Measurements from ENCODE around the gene TRAPPC3. TPM values are rescaled to one million over a fixed set of nuclear protein-coding genes. Genes with fewer than 3 reads are reported as not detected.
A peak's percentile ranks its signal among the peaks of the same experiment; 100 is the strongest.

TRAPPC3 gene
- total and polyA plus RNA-seq, 9 of the 15 experiments (the other 6 are each of a cell fraction or from before 2014, with no cell fraction given): 20.6 to 141 (median 112) TPM

- TF ChIP-seq ZNF586 (CRISPR knock-in tag; conservative IDR thresholded peaks at IDR 0.05) (no peak), CHD1 (IDR thresholded peaks at IDR 0.05; ENCODE audit: low read length) (no peak), RB1 (IDR thresholded peaks at IDR 0.05; ENCODE audit: low read depth) (peak; percentile 89), HES1 (IDR thresholded peaks at IDR 0.05; ENCODE audit: low read depth) (no peak), ZNF511 (CRISPR knock-in tag; IDR thresholded peaks at IDR 0.05) (peak; percentile 25; the same call in 1 of the 2 replicates), ZNF644 (tag; IDR thresholded peaks at IDR 0.05; ENCODE audit: low read depth) (peak; percentile 86), ZMIZ1 (IDR thresholded peaks at IDR 0.05; ENCODE audit: low read depth in 2 of 2, low read length in 2 of 2) (peak in 1 of 2 experiments; percentile 51; a peak in 3 of 4 replicates), IRF9 (tag; IDR thresholded peaks at IDR 0.05) (no peak), ETV5 (CRISPR knock-in tag; IDR thresholded peaks at IDR 0.05; ENCODE audit: low read depth) (peak; percentile 53; the same call in 1 of the 2 replicates), RAD21 (CRISPR knock-in tag; conservative IDR thresholded peaks at IDR 0.05 in 1 of 2, IDR thresholded peaks at IDR 0.05 in 1 of 2) (peak; percentile 99 to 100), FOXJ2 (tag; IDR thresholded peaks at IDR 0.05) (peak; percentile 75), ZBTB17 (CRISPR knock-in tag; IDR thresholded peaks at IDR 0.05) (peak; percentile 62), MYNN (IDR thresholded peaks at IDR 0.05) (peak; percentile 61; the same call in 1 of the 2 replicates), MYNN (CRISPR knock-in tag; IDR thresholded peaks at IDR 0.05) (no peak), IRF1 (CRISPR knock-in tag; IDR thresholded peaks at IDR 0.05; ENCODE audit: borderline replicate concordance) (no peak)
Observed at GRCh38 chr1:36149237-36149972, at the start of gene TRAPPC3 (continued).

Measured in K562 (cell line).